ENCODE results near the gene ADARB2.
"Not testable (repeated sequence)": the region's sequence is repeated elsewhere in the genome, so short reads cannot be mapped to it uniquely, and the experiment has no call there.

Gene ADARB2

DNA sequence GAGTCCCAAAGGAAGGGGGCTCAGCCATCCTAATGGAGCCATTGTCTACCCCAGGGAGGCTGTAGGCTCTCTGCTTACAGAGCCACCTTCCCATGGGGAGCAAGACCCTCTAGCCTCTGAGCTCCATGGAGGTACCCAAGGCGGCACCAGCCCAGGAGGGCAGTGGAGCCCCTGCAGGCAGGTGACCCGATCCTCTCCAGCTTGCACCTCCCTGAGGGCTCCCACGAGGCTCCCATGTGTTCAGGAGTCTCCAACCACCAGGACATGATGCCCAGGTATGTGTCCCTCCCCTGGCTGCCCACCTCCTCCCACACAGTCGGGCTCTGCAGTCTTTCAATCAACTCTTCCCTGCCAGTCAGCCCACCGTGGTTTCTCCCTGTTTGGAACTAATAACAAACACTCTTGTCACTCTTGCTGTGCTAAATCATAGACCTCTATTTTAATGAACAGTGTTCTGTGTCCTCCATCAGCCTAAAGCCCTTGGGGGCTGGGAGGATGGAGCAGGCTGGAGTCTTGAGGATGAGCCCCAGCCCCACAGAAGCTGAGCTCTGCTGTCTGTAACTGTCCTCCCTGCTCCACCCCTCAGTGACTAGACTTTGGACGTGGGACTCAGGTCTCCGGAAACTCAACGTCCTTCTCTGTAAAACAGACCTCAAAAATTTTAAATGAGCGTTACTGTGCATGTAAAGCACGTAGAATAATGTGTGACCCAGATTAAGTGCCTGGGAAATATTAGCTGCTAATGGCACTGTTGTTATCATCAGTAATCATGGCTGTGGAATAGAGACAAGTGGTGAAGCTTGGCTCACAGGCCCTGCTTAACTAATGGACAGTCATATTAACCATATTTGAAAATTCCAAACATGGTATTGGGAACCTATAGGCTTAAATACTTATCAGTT, 382.3 kb downstream of the ADARB2 start:
- no peak overlapping the region for H3K4me3 ChIP-seq (ENCODE audit: low read depth, low read length)
- TF ChIP-seq, protein P1, sequence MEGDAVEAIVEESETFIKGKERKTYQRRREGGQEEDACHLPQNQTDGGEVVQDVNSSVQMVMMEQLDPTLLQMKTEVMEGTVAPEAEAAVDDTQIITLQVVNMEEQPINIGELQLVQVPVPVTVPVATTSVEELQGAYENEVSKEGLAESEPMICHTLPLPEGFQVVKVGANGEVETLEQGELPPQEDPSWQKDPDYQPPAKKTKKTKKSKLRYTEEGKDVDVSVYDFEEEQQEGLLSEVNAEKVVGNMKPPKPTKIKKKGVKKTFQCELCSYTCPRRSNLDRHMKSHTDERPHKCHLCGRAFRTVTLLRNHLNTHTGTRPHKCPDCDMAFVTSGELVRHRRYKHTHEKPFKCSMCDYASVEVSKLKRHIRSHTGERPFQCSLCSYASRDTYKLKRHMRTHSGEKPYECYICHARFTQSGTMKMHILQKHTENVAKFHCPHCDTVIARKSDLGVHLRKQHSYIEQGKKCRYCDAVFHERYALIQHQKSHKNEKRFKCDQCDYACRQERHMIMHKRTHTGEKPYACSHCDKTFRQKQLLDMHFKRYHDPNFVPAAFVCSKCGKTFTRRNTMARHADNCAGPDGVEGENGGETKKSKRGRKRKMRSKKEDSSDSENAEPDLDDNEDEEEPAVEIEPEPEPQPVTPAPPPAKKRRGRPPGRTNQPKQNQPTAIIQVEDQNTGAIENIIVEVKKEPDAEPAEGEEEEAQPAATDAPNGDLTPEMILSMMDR (IDR thresholded peaks at IDR 0.05; ENCODE audit: low read depth, low read length, missing control alignments) = no peak
- DNase-seq (ENCODE audit: low read depth) = no peak

DNA sequence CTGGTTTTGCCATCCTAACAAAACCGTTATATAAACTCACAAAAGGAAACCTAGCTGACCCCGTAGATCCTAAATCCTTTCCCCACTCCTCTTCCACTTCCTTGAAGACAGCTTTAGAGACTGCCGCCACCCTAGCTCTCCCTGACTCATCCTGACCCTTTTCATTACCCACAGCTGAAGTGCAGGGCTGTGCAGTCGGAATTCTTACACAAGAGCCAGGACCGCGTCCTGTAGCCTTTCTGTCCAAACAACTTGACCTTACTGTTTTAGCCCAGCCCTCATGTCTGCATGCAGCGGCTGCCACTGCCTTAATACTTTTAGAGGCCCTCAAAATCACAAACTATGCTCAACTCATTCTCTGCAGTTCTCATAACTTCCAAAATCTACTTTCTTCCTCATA, 385.0 kb downstream of the ADARB2 start:
- DNase-seq (ENCODE audit: low read depth); H3K4me3 ChIP-seq (ENCODE audit: low read depth, low read length): not testable (repeated sequence)

DNA sequence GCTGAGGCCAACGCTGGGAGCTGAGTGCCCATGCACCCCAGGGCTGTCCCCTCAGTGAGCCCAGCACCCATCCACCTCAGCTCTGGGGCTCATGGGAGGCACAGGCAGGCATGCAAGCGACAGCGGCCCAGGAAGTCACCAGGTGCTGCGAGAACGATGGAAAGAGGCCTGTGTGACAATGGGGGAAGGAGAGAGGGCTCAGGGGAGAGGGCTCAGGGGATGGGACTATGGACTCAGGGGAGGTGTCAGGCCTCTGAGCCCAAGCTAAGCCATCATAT, 388.6 kb downstream of the ADARB2 start:
- DNase-seq (ENCODE audit: low read depth) = no peak
- no peak overlapping the region for H3K4me3 ChIP-seq (ENCODE audit: low read depth, low read length)
- TF ChIP-seq, protein P1 (IDR thresholded peaks at IDR 0.05; ENCODE audit: low read depth, low read length, missing control alignments) = no peak

DNA sequence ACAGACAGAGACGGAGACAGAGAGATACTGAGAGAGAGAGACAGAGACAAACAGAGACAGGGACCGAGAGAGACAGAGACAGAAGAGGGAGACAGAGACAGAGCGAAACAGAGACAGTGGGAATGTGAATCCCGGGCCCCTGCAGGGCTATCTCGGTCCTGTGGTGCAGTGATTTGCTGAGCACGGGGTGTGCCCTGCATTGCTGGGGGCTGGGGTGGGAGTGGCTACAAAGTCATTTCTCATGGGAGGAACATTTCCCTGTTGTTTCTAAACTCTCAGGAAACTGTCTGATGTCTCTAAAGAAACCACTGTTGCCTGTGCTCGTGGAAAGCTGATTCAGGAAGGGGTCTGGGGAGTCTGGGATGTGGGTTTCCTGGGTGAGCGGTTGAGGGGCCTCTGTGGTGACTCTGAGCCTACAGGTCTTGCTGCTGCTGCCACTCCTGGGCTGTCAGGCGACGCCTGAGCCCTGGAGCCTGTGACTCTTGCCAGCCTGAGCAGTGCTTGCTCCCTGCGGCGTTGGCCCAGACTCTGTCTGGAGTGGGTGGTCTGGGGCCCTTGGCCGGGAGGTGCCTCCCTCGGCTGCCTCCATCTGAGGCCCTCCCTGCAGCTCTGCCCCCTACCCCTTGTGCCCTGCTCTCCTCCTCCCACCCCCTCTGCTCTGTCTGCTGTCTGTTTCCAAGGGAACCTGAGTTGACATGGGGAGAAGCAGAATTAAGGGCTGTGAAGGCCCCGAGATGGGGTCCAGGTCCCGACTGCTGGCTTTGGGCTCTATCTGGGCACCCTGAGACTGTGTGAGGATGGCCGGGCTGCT, 389.2 kb downstream of the ADARB2 start:
- TF ChIP-seq, protein P1 (IDR thresholded peaks at IDR 0.05; ENCODE audit: low read depth, low read length, missing control alignments) = no peak
- DNase-seq (ENCODE audit: low read depth) = no peak

DNA sequence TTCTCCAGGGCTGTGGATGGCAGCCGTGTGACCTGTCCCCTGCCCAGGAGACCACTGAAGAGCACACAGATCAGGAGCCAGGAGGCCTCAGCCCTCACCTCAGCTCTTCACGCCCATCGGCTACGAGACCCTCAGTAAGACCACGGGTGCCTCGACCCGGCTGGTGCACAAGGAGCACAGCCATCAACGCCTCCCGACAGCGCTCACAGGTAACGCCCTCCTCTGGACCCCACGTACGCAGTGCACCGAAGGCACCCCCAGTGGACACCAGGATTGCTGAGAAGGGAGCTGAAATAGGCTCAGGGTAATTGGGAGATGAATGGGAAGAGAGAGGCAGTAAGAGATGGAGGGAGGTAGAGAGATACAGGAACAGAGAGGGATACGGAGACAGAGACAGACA, 389.8 kb downstream of the ADARB2 start:
- no peak for DNase-seq (ENCODE audit: low read depth)
- no peak overlapping the region for H3K4me3 ChIP-seq (ENCODE audit: low read depth, low read length)
- TF ChIP-seq, protein P1 (IDR thresholded peaks at IDR 0.05; ENCODE audit: low read depth, low read length, missing control alignments) = no peak

More for the DNA sequence above, 389.2 kb downstream of the ADARB2 start:
- H3K4me3 ChIP-seq (ENCODE audit: low read depth, low read length) = no peak overlapping the region

DNA sequence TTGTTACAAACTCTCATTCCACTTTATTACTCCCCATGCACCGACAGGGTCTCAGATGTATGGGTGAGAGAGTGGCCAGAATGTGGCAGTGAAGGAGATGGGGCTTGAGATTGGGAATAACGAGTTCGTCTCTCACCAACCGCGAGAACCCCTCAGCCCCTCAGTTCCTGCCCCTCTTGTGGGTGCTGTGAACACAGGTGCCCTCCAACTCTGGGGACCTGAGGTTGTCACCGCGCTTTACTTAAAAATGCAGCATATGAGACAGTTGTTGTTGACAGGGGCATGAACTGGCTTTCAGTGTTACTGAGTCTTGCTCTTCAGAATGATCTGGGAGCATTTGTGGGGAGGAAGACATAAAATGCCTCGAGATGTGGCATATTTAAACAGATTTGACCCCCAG, 391.1 kb downstream of the ADARB2 start:
- TF ChIP-seq, protein P1 (IDR thresholded peaks at IDR 0.05; ENCODE audit: low read depth, low read length, missing control alignments) = no peak
- DNase-seq (ENCODE audit: low read depth) = no peak
- no peak overlapping the region for H3K4me3 ChIP-seq (ENCODE audit: low read depth, low read length)

DNA sequence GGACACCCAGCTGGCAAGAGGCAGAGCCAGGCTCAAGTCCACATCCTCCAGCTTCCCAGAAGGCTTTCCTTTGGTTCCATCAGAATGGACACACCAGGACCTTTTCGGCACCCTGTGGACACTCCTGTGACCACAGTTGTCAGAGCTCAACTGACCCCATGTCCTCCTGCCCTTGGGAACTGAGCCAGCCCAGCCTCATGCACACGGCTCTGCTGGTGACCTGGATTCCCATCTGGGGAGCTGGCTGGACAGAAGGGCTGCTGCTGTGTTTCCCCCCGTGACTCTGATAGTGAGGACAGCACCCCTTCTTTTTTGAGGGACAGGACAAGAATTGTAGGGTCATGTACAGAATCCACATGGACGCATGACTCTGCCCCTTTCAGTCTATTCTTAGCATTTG, 392.0 kb downstream of the ADARB2 start:
- no peak overlapping the region for H3K4me3 ChIP-seq (ENCODE audit: low read depth, low read length)
- no peak for DNase-seq (ENCODE audit: low read depth)
- TF ChIP-seq, protein P1 (IDR thresholded peaks at IDR 0.05; ENCODE audit: low read depth, low read length, missing control alignments) = no peak

Measured in GM12864 (cell line).